HG03558 (cell line): ENCODE data around the gene MAPRE2.

Source experiments
- ATAC-seq: cut with Tn5 transposase; IDR thresholded peaks from one replicate; pipeline ENCODE4 v1.9.1; 2021; ENCODE audit warnings: moderate number of reproducible peaks; ENCODE audit not compliant: unreplicated experiment; ENCODE audit errors: extremely low read depth

MAPRE2 gene

DNA sequence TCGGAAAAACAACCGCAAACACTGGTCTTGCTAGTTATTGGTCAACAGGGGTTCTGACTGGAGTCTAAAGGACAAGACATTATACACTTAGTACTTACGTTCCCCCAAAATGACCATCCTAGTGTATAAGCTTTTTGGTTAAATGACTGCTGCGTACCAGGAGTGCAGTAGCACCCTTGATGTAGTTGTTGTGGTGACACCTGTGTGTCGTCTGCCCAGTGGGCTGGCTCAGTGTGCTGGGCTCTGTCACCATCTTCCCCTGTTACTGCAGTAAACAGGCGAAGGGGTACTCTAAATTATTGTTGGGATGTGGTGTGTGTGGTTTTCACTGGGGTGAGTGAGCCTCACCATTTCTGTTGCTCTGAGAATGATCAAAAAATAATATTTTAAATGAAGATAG, 76.2 kb downstream of the MAPRE2 start:
- ATAC-seq: no peak

DNA sequence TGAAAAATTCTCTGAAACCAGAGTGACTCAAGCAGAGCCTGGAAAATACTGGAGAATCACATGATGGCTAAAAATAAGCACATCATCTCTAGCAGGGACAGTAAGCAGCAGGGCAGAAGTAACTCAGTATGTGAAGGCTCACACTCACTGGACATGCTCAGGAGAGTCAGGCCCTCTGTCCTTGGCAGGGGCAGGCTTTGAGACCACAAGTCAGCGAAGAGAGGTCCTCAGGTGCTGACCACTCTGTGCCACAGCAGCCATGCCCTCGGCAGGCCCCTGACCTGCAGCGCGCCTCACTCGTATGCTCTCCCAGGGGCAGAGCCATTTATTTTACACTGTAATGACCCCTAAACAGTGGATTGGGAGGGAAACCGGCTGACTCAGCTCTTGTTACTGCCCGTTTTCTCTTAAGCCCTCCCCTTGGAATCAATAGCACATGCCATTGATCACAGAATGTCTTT, 76.8 kb downstream of the MAPRE2 start:
- ATAC-seq: no peak

DNA sequence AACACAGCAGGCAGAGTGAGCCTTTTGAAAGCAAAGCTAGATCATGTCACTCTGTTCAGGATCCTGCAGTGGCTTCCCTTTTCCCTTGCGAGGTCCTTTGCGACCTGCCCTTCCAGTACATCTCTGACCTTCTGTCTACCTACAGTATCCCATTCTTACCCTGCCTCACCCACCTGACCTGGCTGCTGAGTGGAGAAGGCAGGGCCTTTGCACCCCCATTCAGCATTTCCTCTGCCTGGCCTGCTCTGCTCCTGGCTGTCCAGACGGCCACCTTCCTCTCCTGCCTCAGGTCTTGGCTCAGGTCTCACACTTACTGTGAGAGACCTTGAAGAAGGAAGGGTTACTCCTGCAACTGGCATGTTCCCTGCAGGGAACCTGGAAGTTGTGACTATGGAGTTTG, 77.4 kb downstream of the MAPRE2 start:
- ATAC-seq: no peak

DNA sequence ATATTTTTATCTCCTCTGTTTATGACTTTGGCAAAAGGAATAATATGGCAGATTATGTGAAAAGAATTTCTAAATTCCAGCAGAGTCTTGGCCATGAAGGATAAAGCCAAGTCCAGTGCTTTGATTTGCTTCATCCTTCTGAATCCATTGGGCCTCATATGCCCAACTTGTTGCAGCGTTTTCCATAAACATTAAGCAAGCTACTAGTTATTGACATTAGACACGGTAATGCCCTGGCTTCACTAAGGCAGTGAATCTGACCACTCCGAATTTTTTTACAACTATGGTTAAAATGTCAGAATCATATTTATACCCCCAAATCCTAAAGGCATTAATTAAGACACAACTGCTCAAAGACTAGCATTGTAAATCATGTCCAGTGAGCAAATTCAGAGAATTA, 79.8 kb downstream of the MAPRE2 start:
- no peak for ATAC-seq

DNA sequence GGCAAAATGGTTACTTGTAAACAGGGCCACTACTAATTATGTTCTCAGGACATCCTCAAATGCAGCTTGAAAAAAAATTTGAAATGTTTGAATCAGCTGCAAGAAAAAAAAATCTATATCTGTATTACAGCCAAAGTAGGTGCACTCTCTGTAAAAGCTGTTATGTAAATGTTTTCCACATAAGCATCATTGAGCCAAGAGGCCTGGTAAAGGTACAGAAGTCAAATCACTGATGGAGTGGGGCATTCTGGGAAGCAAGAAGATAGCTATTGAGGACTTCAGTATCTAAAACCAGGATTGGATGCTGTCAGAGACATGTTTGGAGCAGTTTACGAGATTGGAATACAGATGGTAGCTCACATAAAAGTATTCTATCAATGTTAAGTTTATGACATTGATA, 80.3 kb downstream of the MAPRE2 start:
- ATAC-seq: no peak

DNA sequence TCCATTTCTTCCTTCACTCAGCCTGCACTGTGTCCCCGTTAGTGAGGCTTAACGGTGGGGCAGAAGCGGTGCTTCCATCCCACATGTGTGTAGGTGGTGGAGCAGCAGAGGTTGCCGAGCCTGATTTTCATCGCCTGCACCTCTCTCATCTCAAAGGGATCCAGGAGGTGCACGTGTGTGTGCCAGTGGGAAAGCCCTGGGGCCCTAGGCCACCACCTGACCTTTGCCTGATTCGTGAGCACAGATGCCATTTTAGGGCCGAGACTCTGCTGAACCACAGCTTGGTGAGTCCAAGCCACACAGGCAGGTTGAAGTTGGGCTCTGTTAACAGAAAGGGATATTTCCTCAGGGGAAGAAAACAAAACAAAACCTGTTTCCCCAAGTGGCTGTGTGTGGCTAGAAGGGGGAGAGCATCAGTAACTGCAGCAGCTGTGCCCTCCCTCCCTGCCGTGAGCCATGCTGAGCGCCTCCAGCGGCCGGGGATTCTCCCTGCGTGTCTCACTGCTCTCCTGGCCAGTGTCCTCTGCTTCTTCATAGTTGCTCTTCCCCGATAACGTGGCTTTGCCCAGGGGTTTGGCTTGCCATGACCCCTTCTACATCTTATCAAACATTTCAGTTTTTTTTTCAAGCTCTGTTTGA, 81.5 kb downstream of the MAPRE2 start:
- ATAC-seq: peak; percentile 89

DNA sequence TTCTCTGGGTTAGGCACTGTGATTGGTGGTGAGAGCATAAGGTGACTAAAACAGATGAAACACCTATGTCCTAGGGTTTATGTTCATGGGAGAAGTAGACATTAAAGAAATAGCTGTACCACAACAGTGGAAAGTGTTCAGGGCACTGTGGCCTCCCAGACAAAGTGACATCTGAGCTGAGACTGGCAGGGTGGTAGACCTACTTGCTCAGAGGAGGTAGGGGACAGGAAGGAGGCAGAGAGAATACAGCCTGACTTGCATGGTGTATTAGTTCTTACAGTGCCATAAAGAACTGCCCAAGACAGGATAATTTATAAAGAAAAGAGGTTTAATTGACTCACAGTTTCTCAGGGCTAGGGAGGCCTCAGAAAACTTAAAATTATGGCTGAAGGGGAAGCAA, 82.6 kb downstream of the MAPRE2 start:
- no peak for ATAC-seq

DNA sequence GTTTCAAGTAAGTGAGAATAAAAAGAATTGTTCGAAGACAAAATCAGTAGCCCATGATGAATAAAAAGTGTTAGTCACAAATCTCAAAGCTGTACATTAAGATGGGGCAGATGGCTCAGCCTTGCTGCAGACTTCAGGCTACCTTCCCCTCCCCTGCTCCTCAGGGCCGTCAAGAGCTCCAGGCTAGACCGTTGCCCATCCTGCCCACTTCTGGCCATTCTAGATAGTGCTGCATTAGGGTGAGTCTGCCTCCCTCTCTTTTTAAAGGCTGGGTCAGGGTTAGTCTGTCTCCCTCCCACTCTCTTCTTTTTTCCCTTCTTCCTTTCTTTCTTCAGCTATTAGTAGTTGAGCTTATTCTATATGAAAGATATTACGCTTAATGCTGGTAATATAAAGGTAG, 86.0 kb downstream of the MAPRE2 start:
- no peak for ATAC-seq

DNA sequence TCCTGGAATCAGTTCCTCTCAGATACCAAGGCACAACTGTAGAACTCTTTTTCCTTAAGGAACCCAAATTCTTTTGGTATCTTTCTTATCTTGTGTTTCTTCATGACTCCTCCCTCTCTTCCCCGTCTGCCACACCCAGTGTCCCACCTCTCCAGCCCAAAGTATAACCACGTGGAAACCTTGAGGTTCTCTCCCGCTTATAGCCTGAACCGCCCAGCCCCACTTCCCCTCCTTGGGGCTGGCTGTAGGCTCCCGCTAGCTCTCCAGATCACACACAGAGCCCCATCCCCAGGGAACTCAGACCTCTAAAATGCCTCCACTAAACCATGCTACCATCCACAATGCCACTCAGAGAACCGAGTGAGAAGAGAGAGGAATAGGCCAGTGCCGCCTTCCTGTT, 87.5 kb downstream of the MAPRE2 start:
- no peak for ATAC-seq

DNA sequence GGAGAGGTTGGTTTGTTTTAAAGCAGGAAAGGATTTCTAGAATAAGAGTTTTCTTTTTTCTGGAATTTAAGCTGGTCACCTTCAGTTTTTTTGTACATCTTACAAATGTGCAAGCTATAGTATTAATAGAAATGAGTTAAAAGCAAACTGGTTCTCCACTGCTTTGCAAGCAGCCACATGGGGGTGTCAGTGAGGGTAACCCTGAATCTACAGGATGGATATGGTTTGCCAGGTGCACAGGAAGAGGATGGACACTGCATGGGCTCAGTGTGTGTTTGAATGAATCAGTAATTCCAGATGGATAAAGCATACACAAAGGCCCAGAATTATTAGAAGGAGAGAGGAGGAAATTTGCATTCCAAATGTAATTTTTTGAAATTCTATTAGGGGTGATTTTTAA, 89.0 kb downstream of the MAPRE2 start:
- ATAC-seq: no peak

DNA sequence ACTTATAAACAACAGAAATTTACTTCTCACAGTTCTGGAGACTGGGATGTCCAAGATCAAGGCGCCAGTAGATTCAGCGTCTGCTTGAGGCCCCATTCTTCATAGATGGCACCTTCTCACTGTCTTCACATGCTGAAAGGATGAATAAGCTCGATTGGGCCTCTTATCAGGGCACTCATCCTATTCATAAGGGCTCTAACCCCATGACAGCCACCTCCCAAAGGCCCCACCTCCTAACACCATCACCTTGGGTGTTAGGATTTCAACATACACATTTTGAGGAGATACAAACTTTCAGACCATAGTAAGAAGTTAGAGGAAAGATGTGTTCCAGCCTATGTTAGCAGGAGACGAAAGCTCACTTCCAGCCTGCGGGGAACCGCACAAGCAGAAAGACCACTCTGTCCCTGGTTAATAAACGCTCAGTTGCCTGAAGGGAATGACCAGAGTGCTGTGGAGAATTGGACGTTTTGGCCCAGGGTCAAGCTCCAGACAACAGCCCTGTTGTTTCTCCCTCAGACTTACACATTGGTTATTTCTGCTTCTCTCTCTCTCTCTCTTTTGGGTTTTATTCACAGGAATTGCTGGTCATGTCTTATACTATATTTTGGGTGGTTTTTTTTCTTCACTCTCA, 90.3 kb downstream of the MAPRE2 start:
- ATAC-seq: no peak

DNA sequence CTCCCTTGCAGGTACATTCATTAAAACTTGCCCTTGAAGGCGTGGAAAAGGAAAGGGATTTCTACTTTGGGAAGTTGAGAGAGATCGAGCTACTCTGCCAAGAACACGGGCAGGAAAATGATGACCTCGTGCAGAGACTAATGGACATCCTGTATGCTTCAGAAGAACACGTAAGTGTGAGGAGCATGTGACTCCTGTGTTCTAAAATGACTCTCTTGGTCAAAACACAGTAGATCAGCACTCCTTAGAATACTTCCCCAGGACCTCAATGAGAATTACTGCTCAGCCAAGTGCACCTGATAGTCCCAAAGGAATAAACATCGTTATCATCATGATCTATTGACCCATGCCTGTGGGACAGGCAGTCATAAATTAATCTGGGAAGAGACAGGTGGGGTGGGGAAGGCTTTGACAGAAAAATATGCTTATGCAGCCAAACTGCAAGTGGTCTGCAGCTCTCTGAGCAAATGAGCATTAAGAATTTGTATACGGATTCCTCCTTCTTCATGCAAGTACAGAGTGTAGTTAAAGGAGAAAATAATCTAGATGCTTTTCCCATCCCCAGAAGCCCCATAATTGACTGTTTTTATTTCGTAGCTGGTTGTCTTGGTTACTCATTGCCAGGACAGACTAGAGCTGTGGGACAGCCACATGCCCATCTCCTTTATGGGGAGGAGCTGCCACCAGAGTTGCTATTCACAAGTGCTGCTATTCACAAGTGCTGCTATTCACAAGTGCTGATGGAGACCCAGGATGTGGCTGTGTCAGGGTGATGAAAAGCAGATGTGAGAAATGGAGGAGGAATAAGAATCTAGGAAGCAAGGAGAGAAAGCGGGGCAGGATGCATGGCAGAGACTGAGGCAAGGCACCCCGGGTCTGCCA, 91.0 kb downstream of the MAPRE2 start:
- no peak for ATAC-seq

DNA sequence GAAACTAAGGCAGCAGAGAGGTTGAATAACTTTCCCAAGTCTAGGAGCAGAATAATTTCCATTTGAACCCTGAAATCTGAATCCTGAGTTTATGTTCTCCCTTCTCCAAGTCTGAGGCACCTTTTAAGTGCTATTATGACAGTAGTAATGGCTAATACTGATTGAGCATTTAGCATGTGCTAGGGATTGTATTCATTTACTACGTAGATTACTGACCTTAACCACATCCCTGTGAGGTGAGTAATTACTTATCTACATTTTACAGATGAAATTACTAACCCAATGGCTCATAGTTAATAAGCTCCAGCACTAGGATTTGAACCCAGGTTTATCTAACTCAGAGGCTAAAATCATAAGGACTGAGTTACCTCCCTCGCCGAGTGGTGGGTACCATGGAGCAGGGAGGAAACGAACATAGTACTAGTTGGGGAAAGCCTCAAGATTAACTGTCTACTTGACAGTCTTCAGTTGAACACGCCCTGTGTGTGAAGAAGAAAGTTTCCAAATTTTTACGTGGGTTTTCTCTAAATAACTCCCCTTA, 93.0 kb downstream of the MAPRE2 start:
- ATAC-seq: no peak

DNA sequence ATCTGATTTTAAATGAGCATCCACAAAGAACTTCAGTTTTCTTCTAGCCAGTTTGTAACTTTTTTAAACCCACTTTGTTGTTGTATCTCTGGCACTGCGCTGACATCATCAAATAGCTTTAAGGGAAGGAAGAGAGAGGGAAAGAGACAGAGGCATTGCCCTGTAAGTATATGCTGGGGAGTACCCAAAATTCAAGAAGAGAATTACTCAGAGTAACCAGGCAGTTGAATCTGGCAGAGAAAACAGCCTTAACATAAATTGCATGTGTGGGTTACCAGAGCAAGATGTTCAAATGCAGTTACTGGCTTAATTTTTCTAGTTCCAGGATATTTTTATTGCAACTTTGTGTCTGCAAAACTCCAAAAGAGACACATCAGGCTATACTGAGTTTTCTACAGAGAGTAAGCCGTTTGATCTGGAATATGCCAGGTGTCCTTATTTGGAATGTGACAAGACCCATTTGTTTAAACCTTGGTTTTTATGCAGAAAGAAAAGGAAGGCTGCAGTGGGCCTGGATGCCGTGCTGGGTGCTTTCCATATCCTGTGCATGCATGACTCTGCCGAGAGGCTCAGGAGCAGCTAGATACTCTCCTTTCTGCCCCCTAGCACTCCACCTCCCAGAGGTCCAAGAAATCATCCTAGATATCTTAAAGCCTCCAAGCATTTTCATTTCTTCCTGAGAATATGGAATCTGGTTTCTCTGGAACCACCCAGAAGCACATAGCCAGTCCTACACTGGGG, 93.7 kb downstream of the MAPRE2 start:
- no peak for ATAC-seq

DNA sequence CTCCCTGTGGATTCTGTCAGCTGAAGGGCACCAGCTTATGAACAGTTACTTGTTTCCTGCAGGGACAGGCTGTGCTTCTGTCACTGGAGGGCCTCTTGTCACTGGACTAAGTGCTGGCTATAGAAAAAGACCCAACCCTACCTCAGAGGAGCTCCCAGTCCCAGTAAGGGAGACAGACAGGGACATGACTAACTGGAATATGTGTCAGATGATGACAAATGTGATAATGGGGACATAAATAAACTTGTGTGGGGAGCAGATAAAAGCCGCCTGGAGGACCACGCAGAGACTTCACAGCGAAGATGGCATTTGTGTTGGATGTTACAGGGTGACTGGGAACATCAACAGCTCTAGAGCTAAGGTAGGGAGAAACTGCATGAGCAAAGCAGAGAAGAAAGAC, 95.0 kb downstream of the MAPRE2 start:
- ATAC-seq: no peak

DNA sequence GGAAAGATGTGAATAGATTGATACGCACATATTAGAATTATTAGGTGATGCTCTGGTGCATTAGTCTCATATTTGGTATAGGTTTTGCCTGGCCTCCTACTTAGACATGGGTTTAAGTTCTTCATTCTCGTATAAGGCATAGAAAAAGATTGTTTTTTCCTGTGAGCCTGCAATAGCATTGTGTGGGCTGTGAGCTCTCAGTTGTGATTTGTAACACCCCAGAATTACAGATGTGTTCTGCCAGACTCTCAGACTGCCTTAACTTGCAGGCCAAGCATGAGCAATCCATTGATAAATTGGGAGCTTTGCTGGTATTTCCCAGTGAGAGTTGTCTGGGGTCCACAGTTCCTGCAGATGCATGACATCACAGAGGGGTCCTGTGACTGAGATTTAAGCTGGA, 95.7 kb downstream of the MAPRE2 start:
- no peak for ATAC-seq

DNA sequence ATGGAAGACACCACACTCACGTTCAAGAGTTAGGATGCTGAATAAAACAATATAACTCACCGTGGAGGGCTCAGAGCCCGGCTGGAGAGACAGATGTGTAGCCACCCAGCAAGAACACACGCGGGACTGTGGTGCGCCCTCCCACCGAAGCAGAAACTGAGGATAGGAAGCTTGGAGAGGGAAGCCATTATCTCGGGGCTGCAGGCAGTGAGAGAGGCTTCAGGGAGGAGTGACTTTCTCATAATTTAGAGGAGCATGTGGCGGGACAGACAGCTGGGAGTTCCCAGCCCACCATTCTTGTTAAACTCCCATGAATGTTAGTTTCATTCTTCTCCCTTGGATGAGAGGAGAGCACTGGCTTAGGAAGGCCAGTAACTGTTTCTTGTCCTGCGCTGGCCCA, 96.4 kb downstream of the MAPRE2 start:
- no peak for ATAC-seq

DNA sequence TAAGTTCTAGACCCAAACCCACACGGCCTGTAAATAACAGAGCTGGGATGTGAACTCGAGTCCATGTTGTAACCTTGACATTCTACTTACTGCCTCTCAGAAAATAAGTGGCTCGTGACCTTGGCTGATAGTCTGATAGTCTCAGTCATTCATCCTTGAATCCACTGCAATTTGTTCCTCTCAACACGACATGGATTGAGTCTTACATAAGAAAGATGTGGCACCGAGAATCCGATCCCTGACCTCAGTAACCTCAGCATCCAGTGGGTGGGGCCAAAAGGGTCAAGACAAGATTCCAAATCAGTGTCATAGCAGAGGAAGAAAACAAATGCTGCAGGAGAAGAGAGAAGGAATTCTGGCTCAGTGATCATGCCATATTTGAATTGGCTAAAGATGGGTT, 97.6 kb downstream of the MAPRE2 start:
- no peak for ATAC-seq

DNA sequence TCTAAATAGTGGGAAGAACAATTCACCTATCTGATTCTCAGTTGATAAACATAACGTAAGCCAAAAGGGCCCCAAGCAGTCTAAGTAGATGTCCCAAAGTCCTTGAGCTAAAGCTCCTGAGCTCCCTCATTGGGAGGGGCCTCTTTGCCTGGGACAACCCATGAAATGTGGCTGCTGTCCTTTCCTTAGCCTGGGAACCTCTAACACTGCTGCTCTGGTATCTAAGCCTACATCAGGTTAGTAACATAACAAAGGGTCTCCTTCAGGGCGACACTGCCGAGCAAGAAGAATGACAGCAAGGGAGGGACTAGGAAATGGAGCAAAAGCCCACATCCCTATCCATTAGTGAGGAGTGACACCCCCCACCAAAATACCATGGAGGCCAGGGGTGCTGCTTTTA, 98.3 kb downstream of the MAPRE2 start:
- ATAC-seq: no peak

DNA sequence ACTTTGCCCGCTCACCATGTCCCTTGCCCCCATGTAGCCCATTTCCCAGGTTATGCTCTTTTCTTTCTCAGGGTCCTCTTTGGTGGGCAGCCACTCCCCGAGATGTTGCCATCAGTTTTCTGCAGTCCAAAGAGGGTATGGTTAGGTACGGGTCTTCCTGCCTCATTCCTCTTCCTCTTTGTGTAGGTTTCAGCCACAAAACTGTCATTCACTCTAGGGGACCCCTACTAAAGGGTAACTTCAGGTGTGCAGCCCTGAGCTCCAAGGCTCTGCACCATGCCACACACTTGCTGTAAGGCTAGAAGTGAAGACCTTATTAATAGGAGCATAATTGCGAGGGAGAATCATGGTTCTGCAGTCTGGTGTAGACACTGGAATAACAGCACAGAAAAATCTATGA, 99.9 kb downstream of the MAPRE2 start:
- no peak for ATAC-seq
